Left lobe of liver (tissue), 2 donors: ENCODE results near the gene PAM. TPM values are rescaled to one million over a fixed set of nuclear protein-coding genes. Genes with fewer than 3 reads are reported as not detected.
A peak's percentile ranks its signal among the peaks of the same experiment; 100 is the strongest.

Experiments used
- ATAC-seq: fragments of 200-7000 bp; cut with Tn5 transposase; one replicate; pipeline ENCODE4 v1.9.1; 2020; ENCODE audit warnings: mild to moderate bottlenecking, moderate library complexity
- DNase-seq: peaks from one replicate; pipeline ENCODE4 v3.0.0-alpha.2; 2020; ENCODE audit warnings: low spot score
- total RNA-seq: library from RNA; stranded (reverse); gene quantifications from one replicate; pipeline ENCODE4 v1.2.1, GENCODE V29; 2021
- donor health status: DM: no; HTN: no; CAD: no; lungs with moderate emphysema.
- donor health status: DM: no; HTN: yes; CAD: no.

PAM gene
- total RNA-seq, result 15.6 TPM

DNA sequence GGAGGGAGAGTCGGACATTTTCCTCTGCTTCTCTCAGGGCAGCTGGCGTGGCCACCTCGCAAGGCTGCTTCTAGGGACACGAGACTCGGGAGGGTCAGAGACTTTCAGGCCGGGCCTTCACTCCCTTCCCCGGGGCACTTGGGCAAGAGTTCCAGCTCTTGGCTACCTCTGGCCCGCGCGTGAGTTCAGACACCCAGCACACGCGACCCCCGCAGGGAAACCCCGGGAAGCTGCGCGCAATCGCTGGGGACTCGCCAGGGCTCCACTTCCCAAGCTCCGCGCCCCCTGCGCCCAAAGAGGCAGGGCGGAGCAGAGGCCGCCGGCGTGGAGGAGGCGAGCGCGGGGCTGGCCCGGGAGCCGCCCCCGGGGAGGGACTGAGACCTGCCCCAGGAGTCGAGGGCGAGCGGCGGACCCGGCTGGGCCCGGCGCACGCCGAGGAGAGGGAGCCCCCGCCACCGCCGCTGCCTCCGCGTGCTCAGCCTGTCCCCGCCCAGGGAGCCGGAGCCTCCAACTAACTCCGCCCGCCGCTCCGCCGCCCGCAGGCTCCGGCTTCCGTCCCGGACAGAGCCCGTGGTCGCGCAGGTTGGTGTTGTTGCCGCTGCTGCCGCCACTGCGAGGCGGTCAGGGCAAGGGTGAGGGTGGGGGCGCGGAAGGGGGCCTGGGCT, at the start of gene PAM:
PAM (plus strand) TSS at position 539 of the 665 bp plus-strand sequence. CDS start 110,891 bp downstream, outside the sequence.
- ATAC-seq (peak; percentile 96), DNase-seq (peak; percentile 72)

GRCh38 chr5:102711525-102712385, 43.4 kb upstream of the PAM start:
- DNase-seq, result no peak
- no peak for ATAC-seq

GRCh38 chr5:102713278-102713677, 41.8 kb upstream of the PAM start:
- ATAC-seq (no peak), DNase-seq (no peak)

DNA sequence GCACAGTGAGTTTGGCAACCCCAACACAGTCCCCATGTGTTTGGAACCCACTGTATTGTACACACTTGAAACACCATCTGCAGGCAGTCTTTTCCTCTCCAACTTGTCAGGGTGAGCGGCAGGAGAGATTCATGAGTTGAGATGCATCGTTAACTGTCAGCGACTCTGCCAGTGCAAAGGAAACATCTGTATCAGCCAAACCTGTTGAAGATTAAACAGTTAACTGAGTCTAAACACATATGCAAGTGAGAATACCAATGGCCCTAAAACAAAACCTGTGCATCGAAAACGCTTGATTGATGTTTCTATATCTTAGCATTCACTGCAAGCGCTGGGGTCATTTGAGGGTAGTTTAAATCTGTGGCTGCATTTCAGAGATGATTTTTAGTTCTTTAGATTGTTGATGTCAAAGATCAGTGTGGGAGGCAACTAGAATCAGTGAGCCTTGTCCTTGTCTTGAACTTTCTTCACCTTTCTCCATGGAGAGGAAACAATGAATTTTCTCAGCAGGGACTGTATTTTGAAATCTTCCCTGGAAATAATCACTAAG, 41.3 kb upstream of the PAM start:
- ATAC-seq, result no peak
- DNase-seq, result no peak

DNA sequence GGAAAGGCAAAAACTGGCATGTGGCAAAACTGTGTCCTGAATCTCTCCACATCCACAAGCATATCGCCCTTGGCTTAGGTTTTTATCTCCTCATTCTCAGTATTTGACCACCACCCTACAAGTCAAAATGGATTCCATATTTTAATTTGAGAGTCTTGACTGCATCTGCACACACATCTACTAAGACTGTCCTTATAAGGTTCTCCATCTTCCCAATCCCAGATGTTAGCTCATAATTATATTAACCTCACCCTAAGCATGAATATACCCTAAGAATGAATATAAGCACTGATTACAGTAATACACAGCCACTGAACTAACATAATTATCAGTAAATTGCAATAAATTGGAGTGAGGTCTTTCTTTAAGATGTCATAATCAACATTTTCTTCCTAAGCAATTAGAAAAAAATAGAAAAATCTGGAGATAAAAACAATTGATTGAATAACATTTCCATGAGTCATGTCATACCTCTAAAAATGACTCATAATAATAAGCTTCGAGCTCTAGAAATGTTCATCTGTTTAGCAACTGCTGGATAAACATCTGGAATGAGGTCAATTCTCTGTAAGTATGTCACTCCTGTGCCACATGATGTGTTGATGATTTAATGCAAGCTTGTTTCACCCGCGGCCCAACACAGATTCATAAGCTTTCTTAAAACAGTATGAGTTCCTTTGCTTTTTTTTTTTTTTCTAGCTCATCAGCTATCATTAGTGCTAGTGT, 39.9 kb upstream of the PAM start:
- ATAC-seq, result no peak

DNA sequence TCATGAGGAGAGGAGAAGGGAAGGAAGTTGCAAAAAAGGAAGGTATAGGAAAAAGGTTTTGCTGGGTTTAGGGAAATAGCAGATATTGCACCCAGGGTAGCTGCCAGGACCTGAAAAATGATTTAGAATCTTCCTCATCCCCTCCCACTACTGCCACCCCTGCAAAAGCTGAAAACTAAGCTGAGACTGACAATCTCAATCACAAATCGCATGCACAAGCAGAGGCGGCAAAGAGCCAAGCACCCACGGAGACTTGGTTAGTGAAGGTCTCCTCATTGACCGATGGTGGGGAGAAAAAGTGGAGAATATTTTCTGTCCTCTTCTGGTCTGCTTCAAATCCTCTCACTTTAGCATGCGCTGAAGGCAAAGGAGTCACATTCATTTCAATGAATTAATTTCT, 39.1 kb upstream of the PAM start:
- DNase-seq, result no peak
- ATAC-seq, result no peak

More for the DNA sequence above, 39.9 kb upstream of the PAM start:
- no peak for DNase-seq

DNA sequence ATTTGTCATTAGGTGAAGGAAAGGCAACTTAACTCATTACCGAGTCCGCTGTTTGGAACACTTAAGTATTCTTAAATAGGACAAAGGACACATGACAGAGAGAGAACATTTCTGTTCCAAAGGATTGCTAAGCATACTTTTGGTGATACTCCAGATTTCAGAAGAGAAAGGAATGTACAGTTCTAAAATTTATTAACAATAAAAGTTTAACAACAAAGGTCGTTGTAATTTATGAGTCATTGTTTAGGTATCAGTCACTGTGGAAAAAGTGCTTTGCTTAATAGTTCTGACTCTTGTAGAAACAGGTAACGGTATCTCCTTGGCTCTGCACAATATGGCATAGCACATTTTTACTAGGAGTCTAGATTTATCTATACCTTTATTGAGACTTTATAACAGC, 36.3 kb upstream of the PAM start:
- DNase-seq (no peak), ATAC-seq (no peak)

GRCh38 chr5:102719886-102720285, 35.2 kb upstream of the PAM start:
- ATAC-seq (no peak), DNase-seq (no peak)

- ATAC-seq, result no peak
These were observed 34.1 kb upstream of the PAM start for GRCh38 chr5:102720969-102721368.

GRCh38 chr5:102722931-102723330, 32.2 kb upstream of the PAM start:
- DNase-seq, result no peak
- ATAC-seq, result no peak

More at GRCh38 chr5:102720969-102721368, 34.1 kb upstream of the PAM start:
- DNase-seq, result no peak

DNA sequence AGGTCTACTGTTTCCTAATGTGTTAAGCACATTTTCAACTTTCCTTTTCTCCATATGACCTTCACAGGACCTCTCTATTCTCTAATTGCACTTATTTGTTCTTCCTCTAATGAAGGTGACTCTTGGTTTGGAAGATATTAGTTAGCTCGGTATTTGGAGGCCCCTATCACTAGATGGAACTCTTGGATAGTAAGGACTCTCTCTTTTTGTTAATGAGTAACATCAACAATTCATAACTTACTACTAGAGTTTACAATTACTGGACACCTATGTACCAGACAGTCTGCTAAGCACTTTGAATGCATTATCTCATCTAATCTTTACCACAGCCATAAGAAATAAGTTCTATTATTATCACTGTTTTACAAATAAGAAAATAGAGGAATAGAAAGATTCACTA, 23.4 kb upstream of the PAM start:
- ATAC-seq (peak; percentile 48), DNase-seq (no peak)

DNA sequence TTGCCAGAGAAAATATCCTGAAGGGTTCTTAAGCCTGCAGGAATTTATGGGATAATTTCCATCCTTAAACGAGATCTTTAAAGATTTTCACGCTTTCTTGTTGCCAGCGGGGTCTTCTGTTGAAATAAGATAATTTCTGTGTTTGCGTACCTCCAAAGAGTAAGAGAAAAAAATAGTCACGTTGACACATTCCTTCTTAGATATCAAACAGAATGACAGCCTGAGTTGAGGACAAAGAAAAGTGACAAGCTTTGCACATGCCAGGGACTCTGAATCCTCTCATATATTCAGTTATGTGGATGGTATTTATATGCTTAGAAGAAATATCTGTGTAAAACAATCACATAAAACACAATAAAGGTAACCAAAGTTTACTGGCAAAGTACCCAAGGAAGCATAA, 21.6 kb upstream of the PAM start:
- no peak for DNase-seq
- no peak for ATAC-seq

DNA sequence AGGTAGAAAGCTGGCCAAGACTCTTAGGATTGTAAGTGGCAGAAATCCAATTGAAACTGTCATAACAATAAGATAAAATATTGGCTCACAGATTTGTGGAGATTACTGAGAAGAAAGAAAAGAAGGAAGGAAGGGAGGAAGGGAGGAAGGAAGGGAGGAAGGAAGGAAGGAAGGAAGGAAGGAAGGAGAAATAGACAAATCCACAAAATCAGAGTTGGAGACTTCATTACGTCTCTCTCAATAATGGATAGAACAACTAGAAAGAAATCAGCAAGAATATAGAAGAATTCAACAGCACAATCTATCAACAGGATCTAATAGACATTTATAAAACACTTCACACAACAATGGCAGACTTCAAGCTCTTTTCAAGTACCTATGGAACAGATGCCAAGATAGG, 17.9 kb upstream of the PAM start:
- ATAC-seq (no peak), DNase-seq (no peak)

GRCh38 chr5:102737805-102738469, 17.2 kb upstream of the PAM start:
- DNase-seq (no peak), ATAC-seq (no peak)

- ATAC-seq (no peak), DNase-seq (no peak)
These were observed 14.6 kb upstream of the PAM start for GRCh38 chr5:102740515-102740914.

GRCh38 chr5:102742215-102742614, 12.9 kb upstream of the PAM start:
- ATAC-seq, result no peak
- no peak for DNase-seq

- DNase-seq (no peak), ATAC-seq (no peak)
These were observed 11.2 kb upstream of the PAM start for GRCh38 chr5:102743900-102744299.

GRCh38 chr5:102747386-102748166, 7.5 kb upstream of the PAM start:
- DNase-seq (no peak), ATAC-seq (no peak)

- DNase-seq (no peak), ATAC-seq (no peak)
These were observed 5.6 kb upstream of the PAM start for GRCh38 chr5:102749416-102750030.
